PC-9 (cell line): ENCODE data around the gene CSRP1. TPM values are rescaled to one million over a fixed set of nuclear protein-coding genes. Genes with fewer than 3 reads are reported as not detected.

ENCODE experiments used
- BruUV-seq: library from RNA; stranded (reverse); fragments of 400-500 nt; replicated peaks from 2 replicates; lab custom pipeline; 2021; lab: Mats Ljungman, UMichigan
- CTCF ChIA-PET: fragments of 300-600 bp; sonication (Branson Sonifier 250); formaldehyde crosslinking; loops from one replicate; lab custom pipeline; 2022; ENCODE audit warnings: antibody characterized with exemption; lab: Charles Lee
- POLR2A ChIA-PET: fragments of 300-600 bp; sonication (Branson Sonifier 250); formaldehyde crosslinking; loops from one replicate; lab custom pipeline; 2022; ENCODE audit warnings: antibody characterized with exemption; ENCODE audit not compliant: unreplicated experiment; lab: Charles Lee
- DNase-seq, 2 experiments: peaks; one replicate each; pipeline versions ENCODE4 v3.0.0 to v3.0.0-alpha.2; 2015 to 2022; ENCODE audit warnings: mixed read lengths in 1 of 2
- H2AFZ ChIP-seq: fragments of 200-600 bp; sonication (generic); 2 replicates; pipeline ENCODE4 v1.8.1; 2017; ENCODE audit warnings: antibody characterized with exemption
- H3F3A ChIP-seq: fragments of 200-600 bp; sonication (generic); 2 replicates; pipeline ENCODE4 v1.8.1; 2017; ENCODE audit warnings: antibody characterized with exemption, mild to moderate bottlenecking, low read depth; ENCODE audit not compliant: insufficient read depth
- H3K27ac ChIP-seq: fragments of 200-600 bp; sonication (generic); 2 replicates; pipeline ENCODE4 v1.6.1; 2016; ENCODE audit warnings: mixed run types
- H3K27me3 ChIP-seq: fragments of 200-600 bp; sonication (generic); 2 replicates; pipeline ENCODE4 v1.6.1; 2016; ENCODE audit warnings: low read depth, mixed run types; ENCODE audit not compliant: insufficient read depth
- H3K36me3 ChIP-seq: fragments of 200-600 bp; sonication (generic); 2 replicates; pipeline ENCODE4 v1.6.1; 2016; ENCODE audit warnings: low read depth, mixed run types
- H3K4me1 ChIP-seq: fragments of 200-600 bp; sonication (generic); replicated peaks from 2 replicates; pipeline ENCODE4 v1.6.1; 2016; ENCODE audit warnings: mixed run types; ENCODE audit not compliant: insufficient read depth
- H3K4me2 ChIP-seq: fragments of 200-600 bp; sonication (generic); 2 replicates; pipeline ENCODE4 v1.6.1; 2017; ENCODE audit warnings: mixed run types
- H3K4me3 ChIP-seq: fragments of 200-600 bp; sonication (generic); 2 replicates; pipeline ENCODE4 v1.6.1; 2016; ENCODE audit warnings: mixed run types
- H3K79me2 ChIP-seq: fragments of 200-600 bp; sonication (generic); 2 replicates; pipeline ENCODE4 v1.6.1; 2017; ENCODE audit warnings: low read depth, mixed run types
- H3K9me2 ChIP-seq: fragments of 200-600 bp; sonication (generic); 2 replicates; pipeline ENCODE4 v1.8.1; 2017; ENCODE audit warnings: mild to moderate bottlenecking; ENCODE audit not compliant: insufficient read depth
- H3K9me3 ChIP-seq: fragments of 200-600 bp; sonication (generic); 2 replicates; pipeline ENCODE4 v1.8.1; 2016; ENCODE audit warnings: low read depth; ENCODE audit not compliant: insufficient read depth
- H4K20me1 ChIP-seq: fragments of 200-600 bp; sonication (generic); 2 replicates; pipeline ENCODE4 v1.8.1; 2017; ENCODE audit not compliant: insufficient read depth
- EZH2 ChIP-seq: fragments of 200-600 bp; sonication (generic); IDR thresholded peaks from 2 replicates; pipeline ENCODE4 v1.8.0; 2017; ENCODE audit warnings: antibody characterized with exemption, low read depth
- intact Hi-C: fragments of 100-400 bp; cut with micrococcal nuclease; formaldehyde crosslinking; loops from one replicate; pipeline ENCODE4 v1.10.0; 2022; ENCODE audit not compliant: unreplicated experiment
- total RNA-seq: library from RNA; stranded (reverse); gene quantifications from 2 replicates; pipeline ENCODE4 v1.2.3, GENCODE V29; 2021
- TF ChIP-seq, protein P1 (sequence below): fragments of 200-600 bp; sonication (generic); conservative IDR thresholded peaks from 2 replicates; pipeline ENCODE4 v1.6.1; 2017; ENCODE audit warnings: mixed run types, antibody characterized with exemption, mild to moderate bottlenecking, moderate library complexity

The CSRP1 gene
- total RNA-seq, 1 experiment from 2014 or later = 61.3 TPM

DNA sequence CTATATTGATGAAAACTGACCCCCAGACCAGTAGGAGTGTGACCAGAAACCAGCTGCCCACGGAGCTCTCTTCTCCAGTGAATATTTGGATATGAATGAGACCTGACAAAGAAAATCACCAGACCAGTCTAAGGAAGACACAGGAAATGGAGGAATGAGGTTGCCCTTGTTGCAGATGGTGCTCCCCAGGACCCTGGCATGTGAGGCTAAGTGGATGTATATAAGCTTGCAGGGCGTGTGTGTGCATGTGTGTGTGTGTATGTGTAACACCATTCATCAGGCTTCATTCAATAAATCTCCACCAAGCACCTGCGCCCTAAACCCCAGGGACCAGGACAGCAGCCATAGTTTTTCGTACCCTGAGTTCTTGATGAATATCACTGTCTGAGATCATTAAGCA is 52.3 kb downstream of the CSRP1 start:
- H3K4me3 ChIP-seq = no peak overlapping the region
- POLR2A ChIA-PET = no interaction called here
- no peak for DNase-seq
- H3K36me3 ChIP-seq = no peaks in the 10 kb centered on the region
- no peak overlapping the region for H3K4me2 ChIP-seq
- no TSS peak for BruUV-seq
- H3K79me2 ChIP-seq = no peaks in the 10 kb centered on the region
- CTCF ChIA-PET = no interaction called here
- no peak overlapping the region for H3K27ac ChIP-seq
- H4K20me1 ChIP-seq = no peaks in the 10 kb centered on the region
- intact Hi-C loops = no loop called here
- peaks cover 37% of the 10 kb centered on the region for H3K4me1 ChIP-seq
- H2AFZ ChIP-seq = no peak overlapping the region
- no peaks in the 10 kb centered on the region for H3K9me2 ChIP-seq
- H3K27me3 ChIP-seq = no peaks in the 10 kb centered on the region
- TF ChIP-seq, protein P1, sequence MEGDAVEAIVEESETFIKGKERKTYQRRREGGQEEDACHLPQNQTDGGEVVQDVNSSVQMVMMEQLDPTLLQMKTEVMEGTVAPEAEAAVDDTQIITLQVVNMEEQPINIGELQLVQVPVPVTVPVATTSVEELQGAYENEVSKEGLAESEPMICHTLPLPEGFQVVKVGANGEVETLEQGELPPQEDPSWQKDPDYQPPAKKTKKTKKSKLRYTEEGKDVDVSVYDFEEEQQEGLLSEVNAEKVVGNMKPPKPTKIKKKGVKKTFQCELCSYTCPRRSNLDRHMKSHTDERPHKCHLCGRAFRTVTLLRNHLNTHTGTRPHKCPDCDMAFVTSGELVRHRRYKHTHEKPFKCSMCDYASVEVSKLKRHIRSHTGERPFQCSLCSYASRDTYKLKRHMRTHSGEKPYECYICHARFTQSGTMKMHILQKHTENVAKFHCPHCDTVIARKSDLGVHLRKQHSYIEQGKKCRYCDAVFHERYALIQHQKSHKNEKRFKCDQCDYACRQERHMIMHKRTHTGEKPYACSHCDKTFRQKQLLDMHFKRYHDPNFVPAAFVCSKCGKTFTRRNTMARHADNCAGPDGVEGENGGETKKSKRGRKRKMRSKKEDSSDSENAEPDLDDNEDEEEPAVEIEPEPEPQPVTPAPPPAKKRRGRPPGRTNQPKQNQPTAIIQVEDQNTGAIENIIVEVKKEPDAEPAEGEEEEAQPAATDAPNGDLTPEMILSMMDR = no peak
- no peak for TF ChIP-seq EZH2
- no peaks in the 10 kb centered on the region for H3K9me3 ChIP-seq
- peaks cover 24% of the 10 kb centered on the region; the same call in 1 of the 2 replicates for H3F3A ChIP-seq

DNA sequence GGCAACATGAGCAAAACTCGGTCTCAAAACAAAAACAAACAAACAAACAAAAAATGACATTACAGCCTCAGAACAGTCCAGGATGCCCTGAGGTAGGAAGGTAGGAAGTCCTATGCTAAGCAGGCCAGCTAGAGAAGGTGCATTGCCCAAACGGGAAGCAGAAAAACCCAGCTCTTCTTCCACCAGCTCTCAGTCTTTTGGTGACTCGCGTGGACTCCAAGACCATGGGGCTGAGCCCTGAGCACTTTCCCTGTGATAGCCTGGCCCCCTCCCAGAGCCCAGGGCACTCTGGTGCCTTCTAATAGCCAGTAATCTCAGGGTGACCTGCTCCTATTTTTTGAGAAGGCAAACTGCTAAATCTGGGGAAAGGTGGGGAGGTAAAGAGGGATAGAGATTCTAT is 54.1 kb downstream of the CSRP1 start:
- no peaks in the 10 kb centered on the region for H3K36me3 ChIP-seq
- H3K9me3 ChIP-seq = no peaks in the 10 kb centered on the region
- no peak for TF ChIP-seq EZH2
- TF ChIP-seq, protein P1 = no peak
- H3K4me3 ChIP-seq = no peak overlapping the region
- H3K9me2 ChIP-seq = no peaks in the 10 kb centered on the region
- intact Hi-C loops = no loop called here
- H3K4me2 ChIP-seq = no peak overlapping the region
- no peak for DNase-seq
- H4K20me1 ChIP-seq = no peaks in the 10 kb centered on the region
- ChIA-PET CTCF (interaction anchor here (0.6 kb wide), 1 partner anchor 71 kb away, joined by 3 read pairs; no protein-coding TSS in a partner anchor), POLR2A (no interaction called here)
- H3K79me2 ChIP-seq = no peaks in the 10 kb centered on the region
- peaks cover 39% of the 10 kb centered on the region for H3K4me1 ChIP-seq
- H2AFZ ChIP-seq = no peak overlapping the region
- H3F3A ChIP-seq = peaks cover 30% of the 10 kb centered on the region; the same call in 1 of the 2 replicates
- no peaks in the 10 kb centered on the region for H3K27me3 ChIP-seq
- no TSS peak for BruUV-seq
- H3K27ac ChIP-seq = no peak overlapping the region

DNA sequence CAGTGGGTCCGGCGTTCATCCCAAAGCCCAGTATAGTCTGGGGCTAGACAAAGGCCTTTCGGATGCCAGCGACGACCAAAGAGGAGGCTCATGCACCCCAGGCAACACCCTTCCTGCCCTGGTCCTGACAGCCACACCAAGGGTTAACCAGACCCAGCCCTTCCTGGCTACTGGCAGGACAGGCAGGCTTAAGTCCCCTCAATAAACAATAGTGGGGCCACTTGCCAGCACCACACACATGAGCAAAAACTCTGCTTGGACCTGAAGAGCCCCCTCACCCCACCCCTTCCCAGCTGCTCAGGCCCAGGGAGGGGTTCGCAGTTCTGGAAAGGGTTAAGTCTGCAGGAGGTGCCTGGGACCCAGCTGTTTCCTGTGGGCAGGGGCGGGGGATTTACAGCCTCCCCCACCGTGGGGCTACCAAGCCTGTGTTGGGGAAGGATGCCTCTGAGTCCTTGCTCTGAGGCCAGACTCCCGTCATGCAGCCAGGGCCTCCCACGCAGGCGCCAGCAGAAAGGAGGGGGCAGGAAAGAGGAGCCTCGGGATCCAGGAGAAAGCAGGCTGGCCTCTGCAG is 56.1 kb downstream of the CSRP1 start:
- no peak overlapping the region for H3K4me2 ChIP-seq
- no peaks in the 10 kb centered on the region for H3K79me2 ChIP-seq

More for the DNA sequence above, 56.1 kb downstream of the CSRP1 start:
- TF ChIP-seq EZH2 = no peak
- TF ChIP-seq, protein P1 = no peak
- Histone ChIP-seq H3K9me2 (no peaks in the 10 kb centered on the region), H3K27ac (no peak overlapping the region), H2AFZ (no peak overlapping the region), H3K27me3 (no peaks in the 10 kb centered on the region), H3F3A (peaks cover 9% of the 10 kb centered on the region; the same call in 1 of the 2 replicates), H3K4me1 (peaks cover 27% of the 10 kb centered on the region), H3K9me3 (no peaks in the 10 kb centered on the region), H3K4me3 (no peak overlapping the region), H3K36me3 (no peaks in the 10 kb centered on the region), H4K20me1 (no peaks in the 10 kb centered on the region)
- intact Hi-C loops = no loop called here
- ChIA-PET CTCF (no interaction called here), POLR2A (no interaction called here)
- DNase-seq = no peak
- BruUV-seq = no TSS peak
